Activated naive CD4-positive, alpha-beta T cell treated with anti-CD3 and anti-CD28 coated beads, Interleukin-2, amount 50 U/mL, for 72 hours (primary cell): ENCODE results near the gene HOMER3. TPM values are rescaled to one million over a fixed set of nuclear protein-coding genes. Genes with fewer than 3 reads are reported as not detected.

Source experiments
- ATAC-seq, 2 donors: fragments of 150-1000 bp; cut with Tn5 transposase; 2 replicates each; pipeline ENCODE4 v1.10.0; 2021; ENCODE audit warnings: mild to moderate bottlenecking in 2 of 2, moderate library complexity in 2 of 2
- DNase-seq, 2 donors: peaks; one replicate each; pipeline ENCODE4 v3.0.0; 2021 to 2022; ENCODE audit warnings: low spot score in 2 of 2
- H3K27ac Mint-ChIP-seq, 2 donors: one replicate each; pipeline ENCODE4 v1.8.0; 2022; ENCODE audit warnings: mild to moderate bottlenecking in 2 of 2, mixed read lengths in 2 of 2
- H3K36me3 Mint-ChIP-seq, 2 donors: one replicate each; pipeline ENCODE4 v1.8.0; 2022; ENCODE audit warnings: mixed read lengths in 2 of 2
- H3K9me3 Mint-ChIP-seq, 2 donors: one replicate each; pipeline ENCODE4 v1.8.0; 2022; ENCODE audit warnings: mixed read lengths in 2 of 2
- total RNA-seq, 2 donors: library from RNA; stranded (reverse); gene quantifications; one replicate each; pipeline ENCODE4 v1.2.3, GENCODE V29; 2022

Gene HOMER3
- 1 to 10 TPM in 1 of 2 donors, under 1 TPM in 1; 0.36 to 1.0 TPM for total RNA-seq

DNA sequence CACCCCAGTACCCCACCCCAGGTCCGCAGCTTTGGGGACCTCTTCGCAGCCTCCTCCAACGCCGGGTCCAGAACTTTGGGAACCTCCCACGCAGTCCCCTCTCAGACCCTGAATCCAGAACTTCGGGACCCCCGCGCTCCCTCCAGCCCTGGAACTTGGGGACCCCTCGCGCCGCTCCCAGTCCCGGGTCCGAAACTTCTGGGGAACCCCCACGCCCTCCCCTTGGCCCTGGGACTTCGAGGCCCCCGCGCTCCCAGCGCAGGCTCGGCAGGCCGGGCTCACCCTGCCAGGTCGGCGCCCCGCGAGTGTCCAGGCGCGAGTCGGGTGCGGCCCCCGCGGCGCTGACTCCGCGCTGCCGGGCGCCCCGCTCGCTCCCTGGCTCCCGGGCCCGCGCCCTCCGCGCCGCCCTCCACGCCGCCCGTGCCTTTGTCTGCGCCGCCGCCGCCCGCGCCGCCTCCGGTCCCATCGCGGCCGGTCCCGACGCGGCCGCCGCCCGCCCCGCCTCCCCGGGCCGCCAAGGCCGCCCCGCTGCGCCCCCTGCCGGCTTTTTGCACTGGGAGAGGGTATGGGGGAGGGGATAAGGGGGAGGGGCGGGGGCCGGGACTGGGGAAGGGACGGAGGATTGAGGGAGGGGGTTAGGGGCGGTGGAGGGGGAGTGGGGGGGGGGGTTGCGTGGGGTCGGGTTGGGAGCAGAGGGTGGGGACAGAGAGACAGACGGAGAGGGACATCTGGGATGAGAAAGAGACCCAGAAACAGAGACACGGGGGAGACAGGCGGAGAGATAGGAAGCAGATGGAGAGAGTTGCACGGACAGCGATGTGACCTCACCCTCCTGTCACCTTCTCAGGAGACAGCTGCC is at the start of gene HOMER3:
TSS of gene HOMER3 (minus strand) at position 449 of the 859 bp plus-strand sequence. CDS start 2,235 bp downstream, outside the sequence.
- DNase-seq (peak in 1 of 2 donors; percentile 91), ATAC-seq (peak; percentile 91 to 93)
- H3K36me3 Mint-ChIP-seq, result no peaks in the 10 kb centered on the region
- no peak within 1 kb of the TSS for H3K27ac Mint-ChIP-seq
- H3K9me3 Mint-ChIP-seq, result no peaks in the 10 kb centered on the region

- Mint-ChIP-seq H3K36me3 (peaks cover 0 to 9% of the 10 kb centered on the region in 2 donors), H3K9me3 (no peaks in the 10 kb centered on the region), H3K27ac (no peak overlapping the region)
- ATAC-seq (peak in 1 of 2 donors; percentile 12), DNase-seq (no peak)
Observed at GRCh38 chr19:18990128-18990708, 49.2 kb upstream of the HOMER3 start.

DNA sequence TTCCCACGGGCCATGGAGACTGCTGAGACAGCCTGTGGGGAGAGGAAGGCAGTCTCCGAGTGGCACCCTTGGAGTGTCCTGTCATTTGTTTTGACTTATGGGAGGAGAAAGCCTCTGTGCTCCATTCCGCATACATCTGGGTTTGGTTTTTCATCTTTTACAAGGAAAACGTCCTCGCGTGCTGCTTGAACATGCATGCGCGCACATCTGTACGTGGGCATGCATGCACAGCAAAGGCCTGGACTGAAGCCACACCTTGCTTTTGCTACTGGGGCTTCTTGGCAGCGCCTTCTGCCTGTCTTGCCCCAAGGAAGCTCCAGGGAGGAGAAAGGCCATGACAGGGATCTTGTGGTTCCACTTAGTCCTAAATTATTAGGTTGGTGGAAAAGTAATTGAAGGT is 48.3 kb upstream of the HOMER3 start:
- ATAC-seq (no peak), DNase-seq (no peak)
- Mint-ChIP-seq H3K36me3 (peaks cover 0 to 9% of the 10 kb centered on the region in 2 donors), H3K27ac (peak overlapping the region in 1 of 2 donors; percentile 30), H3K9me3 (no peaks in the 10 kb centered on the region)

DNA sequence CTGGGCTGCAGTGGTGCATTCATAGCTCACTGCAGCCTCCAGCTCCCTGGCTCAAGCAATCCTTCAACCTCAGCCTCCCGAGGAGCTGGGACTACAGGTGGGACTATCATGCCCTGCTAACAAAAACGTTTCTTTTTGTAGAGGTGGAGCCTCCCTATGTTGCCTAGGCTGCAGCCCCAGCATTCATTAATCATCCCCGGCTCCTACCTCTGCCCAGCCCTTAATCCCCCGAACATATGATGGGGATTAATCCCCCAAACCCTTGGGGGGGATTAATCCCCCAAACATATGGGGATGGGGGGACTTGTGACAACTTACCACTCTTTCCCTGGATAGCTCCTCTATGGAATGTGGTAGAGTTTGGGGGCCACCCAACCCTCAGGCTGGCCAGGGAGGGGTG is 46.4 kb upstream of the HOMER3 start:
- ATAC-seq (no peak), DNase-seq (no peak)
- no peak overlapping the region for H3K27ac Mint-ChIP-seq
- H3K36me3 Mint-ChIP-seq, result no peaks in the 10 kb centered on the region
- no peaks in the 10 kb centered on the region for H3K9me3 Mint-ChIP-seq

- DNase-seq, result no peak
- H3K36me3 Mint-ChIP-seq, result no peaks in the 10 kb centered on the region
- H3K27ac Mint-ChIP-seq, result no peak overlapping the region
- ATAC-seq, result no peak
- no peaks in the 10 kb centered on the region for H3K9me3 Mint-ChIP-seq
Observed at GRCh38 chr19:18985257-18985656, 44.2 kb upstream of the HOMER3 start.

DNA sequence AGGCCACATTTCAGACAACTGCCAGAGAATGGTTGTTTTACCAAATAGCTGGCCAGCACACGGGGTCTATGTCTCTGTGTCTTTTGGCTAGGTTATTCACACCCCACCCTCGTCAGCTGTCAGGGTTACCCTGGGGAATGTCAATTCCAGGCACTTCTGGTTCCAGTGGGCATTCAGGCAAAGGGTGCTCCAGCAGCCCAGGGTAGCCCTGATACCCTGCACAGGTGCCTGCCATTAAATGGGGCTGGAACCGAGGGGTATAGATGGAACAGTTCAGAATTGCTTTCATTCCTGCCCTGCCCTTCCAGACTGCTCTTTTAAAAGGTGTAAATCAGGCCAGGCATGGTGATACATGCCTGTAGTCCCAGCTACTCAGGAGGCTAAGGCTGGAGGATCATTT is 43.2 kb upstream of the HOMER3 start:
- DNase-seq, result no peak
- Mint-ChIP-seq H3K27ac (no peak overlapping the region), H3K36me3 (no peaks in the 10 kb centered on the region), H3K9me3 (no peaks in the 10 kb centered on the region)
- no peak for ATAC-seq

- Mint-ChIP-seq H3K36me3 (no peaks in the 10 kb centered on the region), H3K27ac (no peak overlapping the region), H3K9me3 (no peaks in the 10 kb centered on the region)
- ATAC-seq, result no peak
- no peak for DNase-seq
Observed at GRCh38 chr19:18982669-18983068, 41.7 kb upstream of the HOMER3 start.

DNA sequence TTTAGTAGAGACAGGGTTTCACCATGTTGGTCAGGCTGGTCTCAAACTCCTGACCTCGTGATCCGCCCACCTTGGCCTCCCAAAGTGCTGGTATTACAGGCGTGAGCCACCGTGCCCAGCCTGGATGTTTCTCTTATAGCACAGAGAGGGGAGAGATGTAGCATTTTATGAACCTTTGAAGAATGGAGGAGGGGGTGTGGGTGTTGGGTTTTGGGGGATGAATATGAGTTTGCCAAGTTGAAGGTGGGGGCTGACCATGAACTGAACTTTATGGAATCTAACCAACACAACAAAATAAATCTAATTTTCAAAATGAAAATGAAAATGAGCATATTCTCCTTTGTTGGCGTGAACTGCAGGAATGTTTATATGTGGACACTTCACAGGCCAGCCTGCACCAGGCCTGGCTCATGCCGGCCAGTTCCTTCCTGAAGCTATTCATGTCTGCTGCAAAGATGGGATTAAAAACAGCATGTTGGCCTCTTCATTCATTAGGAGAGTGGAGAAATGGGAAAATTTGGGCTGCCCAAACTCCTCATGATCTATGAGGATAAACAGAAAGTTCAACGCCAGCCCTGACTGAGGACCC is 39.5 kb upstream of the HOMER3 start:
- DNase-seq, result no peak
- no peaks in the 10 kb centered on the region for H3K9me3 Mint-ChIP-seq
- H3K36me3 Mint-ChIP-seq, result no peaks in the 10 kb centered on the region
- no peak for ATAC-seq
- no peak overlapping the region for H3K27ac Mint-ChIP-seq

DNA sequence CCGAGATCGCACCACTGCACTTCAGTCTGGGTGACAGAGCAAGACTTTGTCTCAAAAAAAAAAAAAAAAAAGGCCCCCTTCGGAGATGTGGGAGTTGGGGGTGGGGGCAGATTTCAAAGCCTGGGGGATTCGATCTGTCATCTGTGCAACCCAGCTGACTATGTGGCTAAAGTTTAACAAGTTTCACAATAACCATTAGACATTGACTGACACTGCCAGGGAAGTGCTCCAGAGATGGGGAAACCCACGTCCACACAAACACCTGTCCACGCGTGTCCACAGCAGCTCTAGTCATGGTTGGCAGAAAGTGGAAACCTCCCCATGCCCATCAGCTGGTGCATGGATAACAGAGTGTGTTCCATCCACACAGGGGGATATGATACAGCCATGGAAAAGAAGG is 37.6 kb upstream of the HOMER3 start:
- ATAC-seq (no peak), DNase-seq (no peak)
- Mint-ChIP-seq H3K27ac (no peak overlapping the region), H3K36me3 (no peaks in the 10 kb centered on the region), H3K9me3 (no peaks in the 10 kb centered on the region)

GRCh38 chr19:18975869-18976268 is 34.9 kb upstream of the HOMER3 start:
- Mint-ChIP-seq H3K27ac (no peak overlapping the region), H3K36me3 (no peaks in the 10 kb centered on the region), H3K9me3 (no peaks in the 10 kb centered on the region)
- no peak for DNase-seq
- no peak for ATAC-seq

DNA sequence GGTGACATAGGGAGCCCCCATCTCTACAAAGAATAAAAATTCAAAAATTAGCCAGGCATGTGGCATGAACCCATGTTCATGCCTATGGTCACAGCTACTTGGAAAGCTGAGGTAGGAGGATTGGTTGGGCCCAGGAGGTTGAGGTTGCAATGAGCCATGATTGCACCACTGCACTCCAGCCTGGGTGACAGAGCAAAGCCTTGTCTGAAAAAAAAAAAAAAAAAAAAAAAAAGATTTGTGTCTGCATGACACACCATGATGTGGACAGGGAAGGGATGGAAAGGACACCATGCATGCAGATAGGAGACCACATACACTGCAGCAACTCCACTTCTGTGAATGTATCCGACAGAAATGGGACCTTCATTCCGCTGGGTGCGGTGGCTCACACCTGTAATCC is 34.0 kb upstream of the HOMER3 start:
- Mint-ChIP-seq H3K36me3 (no peaks in the 10 kb centered on the region), H3K9me3 (no peaks in the 10 kb centered on the region), H3K27ac (no peak overlapping the region)
- no peak for ATAC-seq
- DNase-seq, result no peak

- no peaks in the 10 kb centered on the region for H3K9me3 Mint-ChIP-seq
- DNase-seq (no peak), ATAC-seq (no peak)
- no peak overlapping the region for H3K27ac Mint-ChIP-seq
- H3K36me3 Mint-ChIP-seq, result no peaks in the 10 kb centered on the region
Observed at GRCh38 chr19:18972851-18973250, 31.8 kb upstream of the HOMER3 start.

GRCh38 chr19:18972301-18972811 is 31.3 kb upstream of the HOMER3 start:
- no peaks in the 10 kb centered on the region for H3K9me3 Mint-ChIP-seq
- no peak for DNase-seq
- H3K36me3 Mint-ChIP-seq, result no peaks in the 10 kb centered on the region
- no peak for ATAC-seq
- no peak overlapping the region for H3K27ac Mint-ChIP-seq

DNA sequence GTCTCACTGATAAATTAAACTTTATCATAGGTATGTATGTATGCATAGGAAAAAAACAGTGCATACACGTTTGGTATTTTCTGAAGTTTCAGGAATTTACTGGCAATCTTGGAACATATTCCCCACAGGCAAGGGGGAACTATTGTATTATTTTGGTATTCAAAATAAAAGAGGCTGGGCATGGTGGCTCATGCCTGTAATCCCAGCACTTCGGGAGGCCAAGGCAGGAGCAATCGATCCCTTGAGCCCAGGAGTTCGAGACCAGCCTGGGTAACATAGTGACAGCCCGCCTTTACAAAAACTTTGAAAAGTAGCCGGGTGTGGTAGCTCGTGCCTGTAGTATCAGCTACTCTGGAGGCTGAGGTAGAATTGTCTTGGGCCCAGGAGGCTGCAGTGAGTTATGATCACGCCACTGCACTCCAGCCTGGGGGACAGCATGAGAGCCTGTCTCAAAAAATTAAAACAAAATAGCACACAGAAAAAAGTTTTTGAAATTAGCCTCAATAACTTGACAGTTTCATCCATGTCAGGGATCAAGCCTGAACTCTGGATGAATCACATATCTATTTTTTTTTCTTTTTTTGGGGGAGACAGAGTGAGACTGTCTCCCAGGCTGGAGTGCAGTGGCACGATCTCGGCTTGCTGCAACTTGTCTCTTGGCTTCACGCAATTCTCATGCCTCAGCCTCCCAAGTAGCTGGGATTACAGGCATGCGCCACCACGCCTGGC is 29.1 kb upstream of the HOMER3 start:
- Mint-ChIP-seq H3K36me3 (no peaks in the 10 kb centered on the region), H3K9me3 (no peaks in the 10 kb centered on the region), H3K27ac (no peak overlapping the region)
- ATAC-seq (no peak), DNase-seq (no peak)

DNA sequence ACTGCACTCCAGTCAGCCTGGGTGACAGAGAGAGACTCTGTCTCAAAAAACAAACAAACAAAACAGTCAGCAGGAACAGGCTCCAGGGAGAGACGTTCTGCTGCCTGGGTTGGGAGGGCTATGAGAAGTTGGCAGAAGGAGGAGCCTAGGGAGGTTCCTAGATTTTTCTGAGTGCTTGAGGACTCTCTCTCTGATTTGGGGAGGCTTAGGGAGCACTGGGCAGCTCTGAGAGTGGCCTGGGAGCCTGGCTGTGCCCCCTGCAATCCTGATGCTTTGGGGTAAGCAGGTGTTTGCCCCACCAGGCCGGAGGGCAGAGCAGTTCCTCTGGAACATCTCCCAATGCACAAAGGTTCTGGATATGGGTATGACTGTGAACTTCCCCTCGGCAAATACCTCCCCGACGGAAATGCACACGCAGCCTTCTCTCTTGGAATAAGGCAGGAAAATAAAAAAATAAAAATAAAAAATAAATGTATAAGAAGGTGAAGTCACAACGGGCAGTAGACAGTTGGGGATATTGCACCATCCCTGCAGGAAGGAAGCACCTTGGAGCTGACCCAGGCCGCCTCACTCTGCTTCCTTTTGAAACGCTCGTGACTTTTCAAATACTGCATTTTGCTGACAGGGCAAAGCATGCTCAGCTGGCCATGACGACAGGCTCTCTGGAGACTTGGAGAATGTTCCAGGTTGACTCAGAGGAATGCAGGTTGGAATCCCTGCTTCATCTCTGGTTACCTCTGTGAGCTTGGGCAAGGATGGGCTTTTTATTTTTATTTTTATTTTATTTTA is 26.5 kb upstream of the HOMER3 start:
- DNase-seq (no peak), ATAC-seq (no peak)
- Mint-ChIP-seq H3K36me3 (no peaks in the 10 kb centered on the region), H3K9me3 (no peaks in the 10 kb centered on the region), H3K27ac (no peak overlapping the region)

DNA sequence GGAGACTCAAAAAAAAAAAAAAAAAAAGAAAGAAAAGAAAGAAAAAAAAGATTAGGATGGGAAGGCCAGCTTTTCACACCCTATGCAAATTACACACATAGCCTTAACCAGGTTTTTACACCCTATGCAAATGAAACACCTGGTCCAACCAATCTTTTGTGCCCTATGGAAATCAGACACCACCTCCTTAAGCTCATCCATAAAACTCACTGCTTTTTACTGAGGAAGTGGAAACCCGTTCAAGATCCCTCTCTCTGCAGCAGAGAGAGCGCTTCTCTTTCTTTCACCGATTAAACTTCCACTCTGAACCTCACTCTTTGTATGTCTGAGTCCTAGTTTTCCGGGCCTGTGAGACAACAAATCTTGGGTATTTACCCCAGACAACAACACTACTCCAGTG is 25.3 kb upstream of the HOMER3 start:
- H3K9me3 Mint-ChIP-seq, result no peaks in the 10 kb centered on the region
- no peaks in the 10 kb centered on the region for H3K36me3 Mint-ChIP-seq
- DNase-seq, result no peak
- H3K27ac Mint-ChIP-seq, result no peak overlapping the region
- ATAC-seq, result no peak
